ENCODE measurements around the gene LYST. TPM values are rescaled to one million over a fixed set of nuclear protein-coding genes. Genes with fewer than 3 reads are reported as not detected.

LYST gene
- total and polyA plus RNA-seq, 10 of the 15 experiments (the other 5 are each of a cell fraction or from before 2014, with no cell fraction given), result 3.3 to 28.1 (median 5.6) TPM

- peak; percentile 73 for TF ChIP-seq ATF7 (IDR thresholded peaks at IDR 0.05; ENCODE audit: low read depth)
- TF ChIP-seq BCL3 (IDR thresholded peaks at IDR 0.05; ENCODE audit: borderline replicate concordance, insufficient read depth, low read depth, low read length, poor library complexity, severe bottlenecking), result no peak
- TF ChIP-seq EP300 (IDR thresholded peaks at IDR 0.05; ENCODE audit: borderline replicate concordance in 1 of 2, control insufficient read depth in 1 of 2, low read depth in 2 of 2, low read length in 2 of 2), result peak; percentile 74 to 84; a peak in 3 of 4 replicates
- no peak for TF ChIP-seq SIX5 (IDR thresholded peaks at IDR 0.05; ENCODE audit: low read depth, low read length, severe bottlenecking)
Measured at GRCh38 chr1:235873045-235873444, 6.3 kb upstream of the LYST start (continued).

- no peak for FAIRE-seq
- Histone ChIP-seq H3K9me3 (replicated peaks; ENCODE audit: control insufficient read depth, insufficient read depth, low read length) (no peaks in the 10 kb centered on the region), H3K27ac (ENCODE audit: control insufficient read depth, insufficient read depth) (no peak overlapping the region), H3K4me2 (ENCODE audit: control insufficient read depth, insufficient read depth) (no peak overlapping the region), H3K9ac (ENCODE audit: control insufficient read depth, insufficient read depth, low read length) (no peak overlapping the region), H3K27me3 (replicated peaks in 1 of 2; ENCODE audit: control insufficient read depth in 2 of 2, insufficient read depth in 2 of 2, low read length in 1 of 2) (no peaks in the 10 kb centered on the region), H3K4me1 (ENCODE audit: control insufficient read depth, insufficient read depth, low read length) (peaks cover 13% of the 10 kb centered on the region), H3K36me3 (ENCODE audit: control insufficient read depth in 2 of 2, insufficient read depth in 2 of 2, low read length in 1 of 2) (no peaks in the 10 kb centered on the region), H3K4me3 (no peak overlapping the region), H3K79me2 (ENCODE audit: control insufficient read depth, insufficient read depth, low read length) (peaks cover 8% of the 10 kb centered on the region), H4K20me1 (ENCODE audit: control insufficient read depth, insufficient read depth) (no peaks in the 10 kb centered on the region), H2AFZ (ENCODE audit: control insufficient read depth, low read depth, low read length) (no peak overlapping the region)
- in situ Hi-C loops (cut with MboI) (no loop called here), intact Hi-C loops (cut with micrococcal nuclease; ENCODE audit: unreplicated experiment) (no loop called here)
- no TSS peak for BruUV-seq (replicated peaks)
- SMC1A ChIA-PET (ENCODE audit: uncharacterized antibody, unreplicated experiment), result interaction anchor here (0.8 kb wide), 1 partner anchor 13 kb away, joined by 3 read pairs; no protein-coding TSS in a partner anchor
- no peak for DNase-seq (ENCODE audit: low read depth, low spot score)
- RAD21 ChIA-PET (ENCODE audit: unreplicated experiment), result interaction anchor here (1.0 kb wide), 1 partner anchor 11 kb away, joined by 3 read pairs; no protein-coding TSS in a partner anchor
- WGBS (ENCODE audit: insufficient coverage, insufficient replicate concordance, low lambda C conversion rate, missing lambda C conversion rate), result 76% methylated on average over 5 of the region's 6 CpGs
- no peak for ATAC-seq
- POLR2A ChIA-PET, result interaction anchor here (0.6 to 1.8 kb wide), 2 partner anchors 11 to 23 kb away, joined by 5 read pairs; no protein-coding TSS in a partner anchor
- CTCF ChIA-PET, result no interaction called here
- no peak for TF ChIP-seq NFYB (IDR thresholded peaks at IDR 0.05; ENCODE audit: insufficient read depth, low read depth, low read length)
- no peak for TF ChIP-seq MLLT1 (IDR thresholded peaks at IDR 0.05)
- TF ChIP-seq PAX8 (IDR thresholded peaks at IDR 0.05), result no peak
- TF ChIP-seq ZNF24 (IDR thresholded peaks at IDR 0.05), result no peak
- TF ChIP-seq CREB1 (IDR thresholded peaks at IDR 0.05; ENCODE audit: low read depth), result no peak
- no peak for TF ChIP-seq ATF3 (IDR thresholded peaks at IDR 0.05; ENCODE audit: borderline replicate concordance, extremely low read depth, low read depth, low read length)
- no peak for TF ChIP-seq NKRF (conservative IDR thresholded peaks at IDR 0.05)
- no peak for TF ChIP-seq POLR2A (IDR thresholded peaks at IDR 0.05; ENCODE audit: low read depth, low read length)
- TF ChIP-seq MEF2B (IDR thresholded peaks at IDR 0.05; ENCODE audit: partially characterized antibody, poor library complexity, severe bottlenecking), result no peak
- no peak for TF ChIP-seq EP300 (IDR thresholded peaks at IDR 0.05; ENCODE audit: borderline replicate concordance in 1 of 2, control insufficient read depth in 1 of 2, low read depth in 2 of 2, low read length in 2 of 2)
- no peak for TF ChIP-seq EED (IDR thresholded peaks at IDR 0.05; ENCODE audit: low read depth)
- no peak for TF ChIP-seq SMARCA5 (IDR thresholded peaks at IDR 0.05)
- TF ChIP-seq MXI1 (IDR thresholded peaks at IDR 0.05; ENCODE audit: low read depth, low read length), result no peak
- no peak for TF ChIP-seq TCF12 (IDR thresholded peaks at IDR 0.05; ENCODE audit: low read depth, low read length)
- no peak for TF ChIP-seq RAD51 (IDR thresholded peaks at IDR 0.05)
- TF ChIP-seq HDAC2 (IDR thresholded peaks at IDR 0.05), result no peak
Measured at GRCh38 chr1:235872270-235872669, 5.6 kb upstream of the LYST start.
